Caco-2 (cell line): ENCODE data around the gene PPM1K. TPM values are rescaled to one million over a fixed set of nuclear protein-coding genes. Genes with fewer than 3 reads are reported as not detected.

Experiments
- BruUV-seq: library from RNA; stranded (reverse); fragments of 400-500 nt; replicated peaks from 2 replicates; lab custom pipeline; 2021; lab: Mats Ljungman, UMichigan
- CTCF ChIA-PET: fragments of 300-600 bp; sonication (Branson Sonifier 250); formaldehyde crosslinking; loops from one replicate; lab custom pipeline; 2022; ENCODE audit warnings: antibody characterized with exemption; lab: Charles Lee
- POLR2A ChIA-PET: fragments of 300-600 bp; sonication (Branson Sonifier 250); formaldehyde crosslinking; loops from one replicate; lab custom pipeline; 2022; ENCODE audit warnings: antibody characterized with exemption; lab: Charles Lee
- DNase-seq, 2 experiments: peaks; one replicate each; pipeline versions ENCODE4 v3.0.0 to v3.0.0-alpha.2; 2020 to 2022
- H3K27me3 ChIP-seq: replicated peaks from 2 replicates; pipeline ENCODE4 v1.6.0; 2011; ENCODE audit warnings: low read length; ENCODE audit not compliant: control insufficient read depth, insufficient read depth
- H3K36me3 ChIP-seq: 2 replicates; pipeline ENCODE4 v1.5.1; 2011; ENCODE audit warnings: low read length; ENCODE audit not compliant: control insufficient read depth, insufficient read depth
- H3K4me1 ChIP-seq: fragments of 250-450 bp; sonication (Bioruptor Pico); 2 replicates; pipeline ENCODE4 v1.5.1; 2020; ENCODE audit warnings: mild to moderate bottlenecking
- H3K4me3 ChIP-seq: 2 replicates; pipeline ENCODE4 v1.5.1; 2011; ENCODE audit warnings: low read depth, mild to moderate bottlenecking, control low read depth, low read length
- H3K9me3 ChIP-seq: fragments of 250-450 bp; sonication (Bioruptor Pico); 2 replicates; pipeline ENCODE4 v1.5.1; 2020; ENCODE audit warnings: mild to moderate bottlenecking, moderate library complexity
- H3K27ac Mint-ChIP-seq: one replicate; pipeline ENCODE4 v1.8.0; 2022; ENCODE audit warnings: mixed read lengths; ENCODE audit not compliant: unreplicated experiment
- H3K27me3 Mint-ChIP-seq: one replicate; pipeline ENCODE4 v1.8.0; 2022; ENCODE audit warnings: mixed read lengths; ENCODE audit not compliant: insufficient read depth, unreplicated experiment
- H3K36me3 Mint-ChIP-seq: one replicate; pipeline ENCODE4 v1.8.0; 2022; ENCODE audit warnings: mild to moderate bottlenecking, mixed read lengths; ENCODE audit not compliant: insufficient read depth, unreplicated experiment
- H3K4me1 Mint-ChIP-seq: one replicate; pipeline ENCODE4 v1.8.0; 2022; ENCODE audit warnings: low read depth, mixed read lengths; ENCODE audit not compliant: unreplicated experiment
- H3K4me3 Mint-ChIP-seq: one replicate; pipeline ENCODE4 v1.8.0; 2022; ENCODE audit warnings: mild to moderate bottlenecking, moderate library complexity, mixed read lengths; ENCODE audit not compliant: unreplicated experiment
- H3K9me3 Mint-ChIP-seq: one replicate; pipeline ENCODE4 v1.8.0; 2022; ENCODE audit warnings: mixed read lengths; ENCODE audit not compliant: unreplicated experiment
- intact Hi-C: fragments of 100-400 bp; cut with micrococcal nuclease; formaldehyde crosslinking; loops from one replicate; pipeline ENCODE4 v1.10.0; 2022; ENCODE audit not compliant: unreplicated experiment
- total RNA-seq: library from RNA; stranded (reverse); gene quantifications from 2 replicates; pipeline ENCODE4 v1.2.3, GENCODE V29; 2022
- TF ChIP-seq, protein P1 (sequence below), 2 experiments: fragments of 200-600 bp in 1 of 2; IDR thresholded peaks; 1 replicate in 1 of 2; 2 replicates in 1 of 2; pipeline versions ENCODE4 v1.5.1 to v1.8.0; 2011 to 2022; ENCODE audit warnings: antibody characterized with exemption in 1 of 2, control low read depth in 1 of 2, inconsistent platforms in 1 of 2, low read depth in 1 of 2, low read length in 1 of 2, mild to moderate bottlenecking in 1 of 2, moderate library complexity in 1 of 2; ENCODE audit not compliant: insufficient read depth in 1 of 2, severe bottlenecking in 1 of 2, unreplicated experiment in 1 of 2

PPM1K gene
- total RNA-seq, 1 experiment from 2014 or later: 23.8 TPM

DNA sequence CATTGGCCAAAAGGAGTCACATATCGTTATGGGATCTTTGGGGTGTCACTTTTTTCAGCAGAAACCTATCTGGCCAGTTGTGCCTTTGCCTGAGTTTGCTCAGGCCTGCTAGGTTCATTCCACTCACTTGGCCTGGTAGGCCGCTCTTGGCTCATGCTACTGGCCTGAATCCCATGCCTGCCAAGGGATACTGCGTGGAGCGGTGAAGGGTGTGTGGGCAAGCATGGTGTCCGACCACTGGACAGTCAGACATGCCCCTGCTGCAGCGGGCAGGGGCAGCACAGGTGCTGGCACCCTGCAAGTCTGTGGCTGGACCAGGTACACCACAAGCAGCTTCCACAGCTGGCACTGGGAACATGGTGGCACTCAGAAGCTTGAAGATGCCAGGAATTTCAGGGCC is 11.3 kb upstream of the PPM1K start:
- ChIA-PET CTCF (no interaction called here), POLR2A (no interaction called here)
- no peaks in the 10 kb centered on the region for H3K27me3 Mint-ChIP-seq
- H3K36me3 ChIP-seq: no peaks in the 10 kb centered on the region
- H3K4me1 Mint-ChIP-seq: peaks cover 7% of the 10 kb centered on the region
- H3K9me3 ChIP-seq: no peaks in the 10 kb centered on the region
- DNase-seq: no peak
- TF ChIP-seq, protein P1, sequence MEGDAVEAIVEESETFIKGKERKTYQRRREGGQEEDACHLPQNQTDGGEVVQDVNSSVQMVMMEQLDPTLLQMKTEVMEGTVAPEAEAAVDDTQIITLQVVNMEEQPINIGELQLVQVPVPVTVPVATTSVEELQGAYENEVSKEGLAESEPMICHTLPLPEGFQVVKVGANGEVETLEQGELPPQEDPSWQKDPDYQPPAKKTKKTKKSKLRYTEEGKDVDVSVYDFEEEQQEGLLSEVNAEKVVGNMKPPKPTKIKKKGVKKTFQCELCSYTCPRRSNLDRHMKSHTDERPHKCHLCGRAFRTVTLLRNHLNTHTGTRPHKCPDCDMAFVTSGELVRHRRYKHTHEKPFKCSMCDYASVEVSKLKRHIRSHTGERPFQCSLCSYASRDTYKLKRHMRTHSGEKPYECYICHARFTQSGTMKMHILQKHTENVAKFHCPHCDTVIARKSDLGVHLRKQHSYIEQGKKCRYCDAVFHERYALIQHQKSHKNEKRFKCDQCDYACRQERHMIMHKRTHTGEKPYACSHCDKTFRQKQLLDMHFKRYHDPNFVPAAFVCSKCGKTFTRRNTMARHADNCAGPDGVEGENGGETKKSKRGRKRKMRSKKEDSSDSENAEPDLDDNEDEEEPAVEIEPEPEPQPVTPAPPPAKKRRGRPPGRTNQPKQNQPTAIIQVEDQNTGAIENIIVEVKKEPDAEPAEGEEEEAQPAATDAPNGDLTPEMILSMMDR (IDR thresholded peaks at IDR 0.05; ENCODE audit: insufficient read depth in 1 of 2, low read depth in 1 of 2, low read length in 1 of 2, severe bottlenecking in 1 of 2, unreplicated experiment in 1 of 2): no peak
- no peaks in the 10 kb centered on the region for H3K36me3 Mint-ChIP-seq
- no peaks in the 10 kb centered on the region; the same call in 1 of the 2 replicates for H3K4me1 ChIP-seq
- no peak overlapping the region for H3K4me3 ChIP-seq
- H3K27ac Mint-ChIP-seq: no peak overlapping the region
- intact Hi-C loops: no loop called here
- no peak overlapping the region for H3K4me3 Mint-ChIP-seq
- H3K27me3 ChIP-seq: no peaks in the 10 kb centered on the region
- no TSS peak for BruUV-seq
- no peaks in the 10 kb centered on the region for H3K9me3 Mint-ChIP-seq

DNA sequence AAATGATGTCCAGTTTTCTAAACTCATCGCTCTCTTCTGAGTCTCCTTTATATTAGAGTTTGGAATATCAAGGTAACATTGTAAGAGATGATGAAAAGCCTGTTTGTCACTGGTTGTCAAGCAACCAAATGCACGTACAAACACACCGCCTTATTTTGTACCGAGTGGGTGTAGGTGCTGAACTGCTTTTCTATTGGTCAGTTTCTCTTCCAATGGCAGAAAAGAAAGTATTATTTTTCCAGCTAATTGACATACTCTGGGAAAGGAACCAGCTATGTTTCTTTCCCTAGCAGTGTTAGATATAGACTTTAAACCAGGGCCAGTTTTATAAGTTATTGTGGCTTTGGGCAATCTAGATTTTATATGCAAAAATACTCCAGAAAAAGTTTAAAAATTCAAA is 6.6 kb upstream of the PPM1K start:
- intact Hi-C loops: no loop called here
- Mint-ChIP-seq H3K36me3 (no peaks in the 10 kb centered on the region), H3K27ac (no peak overlapping the region), H3K4me1 (no peaks in the 10 kb centered on the region), H3K4me3 (no peak overlapping the region), H3K27me3 (no peaks in the 10 kb centered on the region), H3K9me3 (no peaks in the 10 kb centered on the region)
- no peak for DNase-seq
- CTCF ChIA-PET: no interaction called here
- no peaks in the 10 kb centered on the region for H3K36me3 ChIP-seq
- H3K27me3 ChIP-seq: no peaks in the 10 kb centered on the region
- BruUV-seq: no TSS peak
- TF ChIP-seq, protein P1 (IDR thresholded peaks at IDR 0.05; ENCODE audit: insufficient read depth in 1 of 2, low read depth in 1 of 2, low read length in 1 of 2, severe bottlenecking in 1 of 2, unreplicated experiment in 1 of 2): no peak
- H3K4me1 ChIP-seq: no peaks in the 10 kb centered on the region; the same call in 1 of the 2 replicates
- H3K9me3 ChIP-seq: no peaks in the 10 kb centered on the region
- POLR2A ChIA-PET: interaction anchor here (0.6 kb wide), 1 partner anchor 9 kb away, joined by 3 read pairs; no protein-coding TSS in a partner anchor
- H3K4me3 ChIP-seq: no peak overlapping the region

DNA sequence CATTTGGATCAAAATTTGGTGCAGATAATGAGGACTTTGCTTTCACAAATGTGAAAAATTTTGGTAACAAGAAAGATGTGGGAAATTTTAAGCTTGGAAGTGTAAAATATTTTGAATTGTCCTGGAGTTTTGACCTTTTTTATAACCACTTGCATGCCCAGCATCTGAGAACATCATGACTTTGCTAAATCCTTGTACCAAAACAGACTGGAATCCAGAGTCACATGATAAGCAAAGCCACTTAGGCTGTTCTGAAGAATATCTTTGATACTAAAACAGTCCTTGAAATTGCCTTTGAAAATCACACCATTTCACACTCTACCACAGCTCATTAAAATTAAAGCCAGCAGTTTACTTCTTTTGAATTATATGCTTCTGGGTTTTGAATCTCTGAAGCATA is 2.5 kb upstream of the PPM1K start:
- no peaks in the 10 kb centered on the region for H3K27me3 ChIP-seq
- TF ChIP-seq, protein P1 (IDR thresholded peaks at IDR 0.05; ENCODE audit: insufficient read depth in 1 of 2, low read depth in 1 of 2, low read length in 1 of 2, severe bottlenecking in 1 of 2, unreplicated experiment in 1 of 2): no peak
- H3K27me3 Mint-ChIP-seq: no peaks in the 10 kb centered on the region
- intact Hi-C loops: no loop called here
- peaks cover 10% of the 10 kb centered on the region for H3K4me1 Mint-ChIP-seq
- H3K36me3 ChIP-seq: no peaks in the 10 kb centered on the region; the same call in 1 of the 2 replicates
- peaks cover 10% of the 10 kb centered on the region; the same call in 1 of the 2 replicates for H3K4me1 ChIP-seq
- CTCF ChIA-PET: no interaction called here
- H3K9me3 ChIP-seq: no peaks in the 10 kb centered on the region
- no peak overlapping the region for H3K27ac Mint-ChIP-seq
- H3K4me3 ChIP-seq: no peak overlapping the region
- POLR2A ChIA-PET: no interaction called here
- DNase-seq: no peak
- BruUV-seq: no TSS peak
- no peak overlapping the region for H3K4me3 Mint-ChIP-seq
- H3K9me3 Mint-ChIP-seq: no peaks in the 10 kb centered on the region
- H3K36me3 Mint-ChIP-seq: peaks cover 5% of the 10 kb centered on the region
